Measurements from ENCODE around the gene TRHDE. TPM values are rescaled to one million over a fixed set of nuclear protein-coding genes. Genes with fewer than 3 reads are reported as not detected.

TRHDE gene
- total and polyA plus RNA-seq, 9 of the 15 experiments (the other 6 are each of a cell fraction or from before 2014, with no cell fraction given): 0.03 to 0.29 (median 0.09) TPM

DNA sequence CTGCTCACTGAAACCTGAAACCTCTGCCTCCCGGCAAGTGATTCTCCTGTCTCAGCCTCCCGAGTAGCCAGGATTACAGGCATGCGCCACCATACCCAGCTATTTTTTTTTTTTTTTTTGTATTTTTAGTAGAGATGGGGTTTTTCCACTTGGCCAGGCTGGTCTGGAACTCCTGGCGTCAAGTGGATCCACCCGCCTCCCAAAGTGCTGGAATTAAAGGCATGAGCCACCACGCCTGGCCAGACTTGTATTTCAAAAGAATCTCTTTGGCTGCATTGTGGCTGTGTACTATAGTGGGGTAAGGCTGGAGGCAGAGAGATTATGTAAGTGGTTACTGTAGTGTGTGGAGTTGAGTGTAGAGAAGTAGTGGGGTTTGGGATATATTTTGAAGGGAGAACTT, 35.1 kb downstream of the TRHDE start:
- Histone ChIP-seq H2AFZ (ENCODE audit: low read depth, low read length) (no peak overlapping the region), H3K27me3 (ENCODE audit: control insufficient read depth in 2 of 2, insufficient read depth in 2 of 2, low read length in 2 of 2) (no peaks in the 10 kb centered on the region), H3K9me3 (replicated peaks; ENCODE audit: control insufficient read depth, insufficient read depth, low read depth, low read length) (no peaks in the 10 kb centered on the region), H3K4me3 (no peak overlapping the region), H3K79me2 (ENCODE audit: control insufficient read depth, insufficient read depth, low read length) (no peaks in the 10 kb centered on the region), H3K4me1 (replicated peaks in 1 of 2; ENCODE audit: control insufficient read depth in 2 of 2, insufficient read depth in 2 of 2, low read length in 2 of 2) (no peaks in the 10 kb centered on the region), H3K4me2 (ENCODE audit: insufficient read depth, low read length) (no peak overlapping the region), H4K20me1 (replicated peaks; ENCODE audit: control insufficient read depth, insufficient read depth, low read length) (no peaks in the 10 kb centered on the region), H3K36me3 (ENCODE audit: control insufficient read depth, insufficient read depth, low read length) (no peaks in the 10 kb centered on the region), H3K27ac (ENCODE audit: extremely low read depth, low read depth, low read length) (no peak overlapping the region), H3K9me1 (ENCODE audit: control insufficient read depth, insufficient read depth, low read length) (no peaks in the 10 kb centered on the region), H3K9ac (ENCODE audit: insufficient read depth in 1 of 2, low read depth in 2 of 2, low read length in 2 of 2) (no peak overlapping the region)
- WGBS (ENCODE audit: insufficient coverage, low coverage, missing lambda C conversion rate): 0% methylated on average over 5 of the region's 6 CpGs
- FAIRE-seq: no peak
- BruUV-seq (replicated peaks): no TSS peak
- intact Hi-C loops (cut with micrococcal nuclease) (no loop called here), in situ Hi-C loops (cut with MboI) (no loop called here)
- DNase-seq (ENCODE audit: extremely low read depth in 1 of 4, low spot score in 3 of 4): no peak
- ATAC-seq: no peak
- CTCF ChIA-PET (ENCODE audit: low intra/inter-chr PET ratio): no interaction called here
- POLR2A ChIA-PET: no interaction called here
- no peak for TF ChIP-seq ZNF717 (CRISPR knock-in tag; IDR thresholded peaks at IDR 0.05)
- TF ChIP-seq, protein P1, sequence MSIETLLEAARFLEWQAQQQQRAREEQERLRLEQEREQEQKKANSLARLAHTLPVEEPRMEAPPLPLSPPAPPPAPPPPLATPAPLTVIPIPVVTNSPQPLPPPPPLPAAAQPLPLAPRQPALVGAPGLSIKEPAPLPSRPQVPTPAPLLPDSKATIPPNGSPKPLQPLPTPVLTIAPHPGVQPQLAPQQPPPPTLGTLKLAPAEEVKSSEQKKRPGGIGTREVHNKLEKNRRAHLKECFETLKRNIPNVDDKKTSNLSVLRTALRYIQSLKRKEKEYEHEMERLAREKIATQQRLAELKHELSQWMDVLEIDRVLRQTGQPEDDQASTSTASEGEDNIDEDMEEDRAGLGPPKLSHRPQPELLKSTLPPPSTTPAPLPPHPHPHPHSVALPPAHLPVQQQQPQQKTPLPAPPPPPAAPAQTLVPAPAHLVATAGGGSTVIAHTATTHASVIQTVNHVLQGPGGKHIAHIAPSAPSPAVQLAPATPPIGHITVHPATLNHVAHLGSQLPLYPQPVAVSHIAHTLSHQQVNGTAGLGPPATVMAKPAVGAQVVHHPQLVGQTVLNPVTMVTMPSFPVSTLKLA (conservative IDR thresholded peaks at IDR 0.05): no peak
- no peak for TF ChIP-seq KLF13 (tag; IDR thresholded peaks at IDR 0.05; ENCODE audit: borderline replicate concordance, low read depth)
- TF ChIP-seq MYNN (IDR thresholded peaks at IDR 0.05): no peak
- no peak for TF ChIP-seq MYNN (CRISPR knock-in tag; IDR thresholded peaks at IDR 0.05)
- TF ChIP-seq, protein P2, sequence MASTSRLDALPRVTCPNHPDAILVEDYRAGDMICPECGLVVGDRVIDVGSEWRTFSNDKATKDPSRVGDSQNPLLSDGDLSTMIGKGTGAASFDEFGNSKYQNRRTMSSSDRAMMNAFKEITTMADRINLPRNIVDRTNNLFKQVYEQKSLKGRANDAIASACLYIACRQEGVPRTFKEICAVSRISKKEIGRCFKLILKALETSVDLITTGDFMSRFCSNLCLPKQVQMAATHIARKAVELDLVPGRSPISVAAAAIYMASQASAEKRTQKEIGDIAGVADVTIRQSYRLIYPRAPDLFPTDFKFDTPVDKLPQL (IDR thresholded peaks at IDR 0.05; ENCODE audit: extremely low read depth, insufficient read length): no peak
- no peak for TF ChIP-seq SIN3A (IDR thresholded peaks at IDR 0.05; ENCODE audit: borderline replicate concordance in 2 of 2, control insufficient read depth in 1 of 2, low read depth in 2 of 2, low read length in 2 of 2)
- no peak for TF ChIP-seq BRD4 (IDR thresholded peaks at IDR 0.05)
- TF ChIP-seq, protein P3, sequence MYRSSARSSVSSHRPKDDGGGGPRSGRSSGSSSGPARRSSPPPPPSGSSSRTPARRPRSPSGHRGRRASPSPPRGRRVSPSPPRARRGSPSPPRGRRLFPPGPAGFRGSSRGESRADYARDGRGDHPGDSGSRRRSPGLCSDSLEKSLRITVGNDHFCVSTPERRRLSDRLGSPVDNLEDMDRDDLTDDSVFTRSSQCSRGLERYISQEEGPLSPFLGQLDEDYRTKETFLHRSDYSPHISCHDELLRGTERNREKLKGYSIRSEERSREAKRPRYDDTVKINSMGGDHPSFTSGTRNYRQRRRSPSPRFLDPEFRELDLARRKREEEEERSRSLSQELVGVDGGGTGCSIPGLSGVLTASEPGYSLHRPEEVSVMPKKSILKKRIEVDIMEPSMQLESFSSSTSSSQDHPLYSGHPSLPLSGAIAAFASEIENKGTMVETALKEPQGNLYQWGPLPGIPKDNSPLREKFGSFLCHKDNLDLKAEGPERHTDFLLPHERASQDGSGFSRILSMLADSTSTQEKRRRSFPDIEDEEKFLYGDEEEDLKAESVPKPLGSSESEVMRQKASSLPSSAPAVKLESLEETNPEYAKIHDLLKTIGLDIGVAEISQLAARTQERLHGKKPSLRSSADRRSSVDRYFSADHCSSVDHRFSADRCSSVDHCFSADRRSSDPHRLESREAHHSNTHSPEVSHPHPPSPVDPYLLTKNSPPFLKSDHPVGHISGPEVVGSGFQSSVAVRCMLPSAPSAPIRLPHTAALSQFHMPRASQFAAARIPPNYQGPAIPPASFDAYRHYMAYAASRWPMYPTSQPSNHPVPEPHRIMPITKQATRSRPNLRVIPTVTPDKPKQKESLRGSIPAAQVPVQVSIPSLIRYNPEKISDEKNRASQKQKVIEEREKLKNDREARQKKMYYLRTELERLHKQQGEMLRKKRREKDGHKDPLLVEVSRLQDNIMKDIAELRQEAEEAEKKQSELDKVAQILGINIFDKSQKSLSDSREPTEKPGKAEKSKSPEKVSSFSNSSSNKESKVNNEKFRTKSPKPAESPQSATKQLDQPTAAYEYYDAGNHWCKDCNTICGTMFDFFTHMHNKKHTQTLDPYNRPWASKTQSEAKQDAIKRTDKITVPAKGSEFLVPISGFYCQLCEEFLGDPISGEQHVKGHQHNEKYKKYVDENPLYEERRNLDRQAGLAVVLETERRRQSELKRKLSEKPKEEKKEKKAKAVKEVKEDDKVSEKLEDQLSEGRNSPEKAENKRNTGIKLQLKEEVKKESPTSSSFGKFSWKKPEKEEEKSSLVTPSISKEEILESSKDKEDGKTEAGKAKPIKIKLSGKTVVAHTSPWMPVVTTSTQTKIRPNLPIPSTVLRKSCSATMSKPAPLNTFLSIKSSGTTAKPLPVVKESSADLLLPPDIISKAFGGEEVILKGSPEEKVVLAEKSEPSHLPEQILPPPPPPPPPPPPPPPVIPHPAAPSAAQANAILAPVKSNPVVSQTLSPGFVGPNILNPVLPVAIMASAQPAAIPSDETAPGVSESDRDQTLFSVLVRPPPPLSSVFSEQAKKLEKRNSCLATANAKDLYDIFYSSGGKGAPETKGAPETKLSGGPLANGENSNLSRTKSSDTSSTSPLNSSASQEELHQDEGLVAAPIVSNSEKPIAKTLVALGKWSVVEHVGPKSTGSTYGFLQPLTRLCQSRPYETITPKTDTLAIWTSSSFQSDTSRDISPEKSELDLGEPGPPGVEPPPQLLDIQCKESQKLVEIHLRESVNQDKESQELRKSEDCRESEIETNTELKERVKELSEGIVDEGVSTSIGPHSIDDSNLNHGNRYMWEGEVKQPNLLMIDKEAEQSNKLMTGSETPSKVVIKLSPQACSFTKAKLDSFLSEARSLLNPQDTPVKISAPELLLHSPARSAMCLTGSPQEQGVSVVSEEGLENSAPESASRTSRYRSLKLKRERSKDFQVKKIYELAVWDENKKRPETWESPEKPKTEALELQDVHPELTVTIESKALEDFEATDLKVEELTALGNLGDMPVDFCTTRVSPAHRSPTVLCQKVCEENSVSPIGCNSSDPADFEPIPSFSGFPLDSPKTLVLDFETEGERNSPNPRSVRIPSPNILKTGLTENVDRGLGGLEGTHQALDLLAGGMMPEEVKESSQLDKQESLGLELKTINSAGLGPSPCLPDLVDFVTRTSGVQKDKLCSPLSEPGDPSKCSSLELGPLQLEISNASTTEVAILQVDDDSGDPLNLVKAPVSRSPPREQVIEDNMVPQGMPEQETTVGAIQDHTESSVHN (IDR thresholded peaks at IDR 0.05; ENCODE audit: borderline replicate concordance in 1 of 2, low read depth in 1 of 2): no peak
- TF ChIP-seq, protein P4, sequence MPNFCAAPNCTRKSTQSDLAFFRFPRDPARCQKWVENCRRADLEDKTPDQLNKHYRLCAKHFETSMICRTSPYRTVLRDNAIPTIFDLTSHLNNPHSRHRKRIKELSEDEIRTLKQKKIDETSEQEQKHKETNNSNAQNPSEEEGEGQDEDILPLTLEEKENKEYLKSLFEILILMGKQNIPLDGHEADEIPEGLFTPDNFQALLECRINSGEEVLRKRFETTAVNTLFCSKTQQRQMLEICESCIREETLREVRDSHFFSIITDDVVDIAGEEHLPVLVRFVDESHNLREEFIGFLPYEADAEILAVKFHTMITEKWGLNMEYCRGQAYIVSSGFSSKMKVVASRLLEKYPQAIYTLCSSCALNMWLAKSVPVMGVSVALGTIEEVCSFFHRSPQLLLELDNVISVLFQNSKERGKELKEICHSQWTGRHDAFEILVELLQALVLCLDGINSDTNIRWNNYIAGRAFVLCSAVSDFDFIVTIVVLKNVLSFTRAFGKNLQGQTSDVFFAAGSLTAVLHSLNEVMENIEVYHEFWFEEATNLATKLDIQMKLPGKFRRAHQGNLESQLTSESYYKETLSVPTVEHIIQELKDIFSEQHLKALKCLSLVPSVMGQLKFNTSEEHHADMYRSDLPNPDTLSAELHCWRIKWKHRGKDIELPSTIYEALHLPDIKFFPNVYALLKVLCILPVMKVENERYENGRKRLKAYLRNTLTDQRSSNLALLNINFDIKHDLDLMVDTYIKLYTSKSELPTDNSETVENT (CRISPR knock-in tag; IDR thresholded peaks at IDR 0.05): no peak
